ENCODE results near the gene BOLA3.

The BOLA3 gene

DNA sequence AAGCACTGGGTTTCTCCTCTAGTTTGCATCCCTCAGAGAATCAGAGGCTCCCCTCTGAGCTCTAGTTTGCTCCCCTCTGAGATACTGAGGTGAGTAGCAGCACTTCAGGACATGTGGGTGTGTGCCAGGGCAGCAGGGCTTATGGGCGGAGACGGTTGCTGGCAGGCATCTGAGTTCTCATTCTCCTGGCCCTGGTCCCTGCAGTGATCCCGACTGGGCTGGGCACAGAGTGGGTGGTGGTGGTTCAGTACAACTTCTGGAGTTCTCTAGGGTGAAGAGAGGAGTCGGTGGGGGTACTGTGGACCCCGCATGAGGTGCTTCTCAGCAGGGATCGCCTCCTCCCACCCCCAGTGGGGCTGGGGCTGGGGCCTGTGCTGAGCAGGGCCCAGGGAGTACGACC is 47.9 kb downstream of the BOLA3 start:
- no peak overlapping the region for H3K9ac ChIP-seq (ENCODE audit: low read length)
- no peaks in the 10 kb centered on the region for H3F3A ChIP-seq (ENCODE audit: insufficient read depth, low read length)
- no peaks in the 10 kb centered on the region for H4K20me1 ChIP-seq (ENCODE audit: insufficient read depth, low read length)
- peaks cover 6% of the 10 kb centered on the region for H3K4me1 ChIP-seq (ENCODE audit: insufficient read depth, low read length, severe bottlenecking)
- no peak overlapping the region for H3K27ac ChIP-seq (ENCODE audit: low read depth, low read length, poor library complexity, severe bottlenecking)
- no peaks in the 10 kb centered on the region for H3K27me3 ChIP-seq (ENCODE audit: insufficient read depth, low read length)
- H3K36me3 ChIP-seq (ENCODE audit: insufficient read depth, low read length) = peaks cover 32% of the 10 kb centered on the region; the same call in 1 of the 2 replicates
- no peaks in the 10 kb centered on the region for H3K9me2 ChIP-seq (ENCODE audit: low read depth, low read length)
- TF ChIP-seq EZH2 (IDR thresholded peaks at IDR 0.05; ENCODE audit: borderline replicate concordance, low read length) = no peak
- TF ChIP-seq, protein P1, sequence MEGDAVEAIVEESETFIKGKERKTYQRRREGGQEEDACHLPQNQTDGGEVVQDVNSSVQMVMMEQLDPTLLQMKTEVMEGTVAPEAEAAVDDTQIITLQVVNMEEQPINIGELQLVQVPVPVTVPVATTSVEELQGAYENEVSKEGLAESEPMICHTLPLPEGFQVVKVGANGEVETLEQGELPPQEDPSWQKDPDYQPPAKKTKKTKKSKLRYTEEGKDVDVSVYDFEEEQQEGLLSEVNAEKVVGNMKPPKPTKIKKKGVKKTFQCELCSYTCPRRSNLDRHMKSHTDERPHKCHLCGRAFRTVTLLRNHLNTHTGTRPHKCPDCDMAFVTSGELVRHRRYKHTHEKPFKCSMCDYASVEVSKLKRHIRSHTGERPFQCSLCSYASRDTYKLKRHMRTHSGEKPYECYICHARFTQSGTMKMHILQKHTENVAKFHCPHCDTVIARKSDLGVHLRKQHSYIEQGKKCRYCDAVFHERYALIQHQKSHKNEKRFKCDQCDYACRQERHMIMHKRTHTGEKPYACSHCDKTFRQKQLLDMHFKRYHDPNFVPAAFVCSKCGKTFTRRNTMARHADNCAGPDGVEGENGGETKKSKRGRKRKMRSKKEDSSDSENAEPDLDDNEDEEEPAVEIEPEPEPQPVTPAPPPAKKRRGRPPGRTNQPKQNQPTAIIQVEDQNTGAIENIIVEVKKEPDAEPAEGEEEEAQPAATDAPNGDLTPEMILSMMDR (IDR thresholded peaks at IDR 0.05; ENCODE audit: low read length) = no peak
- H3K9me3 ChIP-seq (ENCODE audit: low read length) = no peaks in the 10 kb centered on the region
- H2AFZ ChIP-seq (ENCODE audit: low read length) = no peak overlapping the region
- no peak overlapping the region for H3K4me3 ChIP-seq (ENCODE audit: low read depth, low read length, poor library complexity, severe bottlenecking)
- H3K4me2 ChIP-seq (ENCODE audit: low read length) = no peak overlapping the region
- no peaks in the 10 kb centered on the region for H3K79me2 ChIP-seq (ENCODE audit: insufficient read depth, low read length)

DNA sequence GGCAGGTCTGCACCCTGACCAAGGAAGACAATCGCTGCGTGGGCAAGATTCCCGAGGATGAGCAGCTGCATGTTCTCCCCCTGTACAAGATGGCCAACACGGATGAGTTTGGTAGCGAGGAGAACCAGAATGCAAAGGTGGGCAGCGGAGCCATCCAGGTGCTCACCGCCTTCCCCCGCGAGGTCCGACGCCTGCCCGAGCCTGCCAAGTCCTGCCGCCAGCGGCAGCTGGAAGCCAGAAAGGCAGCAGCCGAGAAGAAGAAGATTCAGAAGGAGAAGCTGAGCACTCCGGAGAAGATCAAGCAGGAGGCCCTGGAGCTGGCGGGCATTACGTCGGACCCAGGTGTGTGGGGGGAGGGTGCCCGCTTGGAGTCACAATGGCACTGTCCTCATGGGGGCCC is 48.4 kb downstream of the BOLA3 start:
- H3K27me3 ChIP-seq (ENCODE audit: insufficient read depth, low read length) = no peaks in the 10 kb centered on the region
- no peaks in the 10 kb centered on the region for H4K20me1 ChIP-seq (ENCODE audit: insufficient read depth, low read length)
- no peak overlapping the region for H3K4me2 ChIP-seq (ENCODE audit: low read length)
- no peak overlapping the region for H3K27ac ChIP-seq (ENCODE audit: low read depth, low read length, poor library complexity, severe bottlenecking)
- no peaks in the 10 kb centered on the region for H3K79me2 ChIP-seq (ENCODE audit: insufficient read depth, low read length)
- H3K4me1 ChIP-seq (ENCODE audit: insufficient read depth, low read length, severe bottlenecking) = peaks cover 6% of the 10 kb centered on the region
- no peak overlapping the region for H3K4me3 ChIP-seq (ENCODE audit: low read depth, low read length, poor library complexity, severe bottlenecking)
- H2AFZ ChIP-seq (ENCODE audit: low read length) = no peak overlapping the region
- H3K36me3 ChIP-seq (ENCODE audit: insufficient read depth, low read length) = peaks cover 31% of the 10 kb centered on the region; the same call in 1 of the 2 replicates
- H3K9me2 ChIP-seq (ENCODE audit: low read depth, low read length) = no peaks in the 10 kb centered on the region
- no peak for TF ChIP-seq EZH2 (IDR thresholded peaks at IDR 0.05; ENCODE audit: borderline replicate concordance, low read length)
- no peak overlapping the region for H3K9ac ChIP-seq (ENCODE audit: low read length)
- H3K9me3 ChIP-seq (ENCODE audit: low read length) = no peaks in the 10 kb centered on the region
- H3F3A ChIP-seq (ENCODE audit: insufficient read depth, low read length) = no peaks in the 10 kb centered on the region

DNA sequence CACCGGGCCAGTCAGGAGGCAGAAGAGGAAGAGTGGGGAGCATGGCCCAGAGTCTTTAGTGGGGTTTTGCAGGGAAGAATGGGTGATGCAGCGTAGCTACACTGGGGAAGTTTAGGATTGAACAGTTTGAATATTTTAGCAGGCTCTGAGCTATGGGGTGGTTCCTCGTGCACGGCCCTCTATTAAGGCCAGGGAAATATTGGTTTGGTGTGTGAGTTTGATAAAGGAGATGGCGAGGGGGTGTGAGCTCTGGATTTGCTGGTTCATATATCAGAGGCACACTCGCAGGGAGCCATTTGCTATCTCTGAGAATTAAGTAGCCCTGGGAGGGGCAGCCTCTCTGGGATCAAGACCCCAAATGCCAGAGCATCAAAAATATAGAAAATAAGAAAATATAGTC is 50.1 kb downstream of the BOLA3 start:
- Histone ChIP-seq H3K9me3 (ENCODE audit: low read length) (no peaks in the 10 kb centered on the region), H3K27me3 (ENCODE audit: insufficient read depth, low read length) (no peaks in the 10 kb centered on the region), H2AFZ (ENCODE audit: low read length) (no peak overlapping the region), H3K9ac (ENCODE audit: low read length) (no peak overlapping the region), H3K4me1 (ENCODE audit: insufficient read depth, low read length, severe bottlenecking) (no peaks in the 10 kb centered on the region), H3K79me2 (ENCODE audit: insufficient read depth, low read length) (no peaks in the 10 kb centered on the region), H3F3A (ENCODE audit: insufficient read depth, low read length) (no peaks in the 10 kb centered on the region), H4K20me1 (ENCODE audit: insufficient read depth, low read length) (no peaks in the 10 kb centered on the region), H3K36me3 (ENCODE audit: insufficient read depth, low read length) (peaks cover 45% of the 10 kb centered on the region; the same call in 1 of the 2 replicates), H3K4me2 (ENCODE audit: low read length) (no peak overlapping the region), H3K4me3 (ENCODE audit: low read depth, low read length, poor library complexity, severe bottlenecking) (no peak overlapping the region), H3K27ac (ENCODE audit: low read depth, low read length, poor library complexity, severe bottlenecking) (no peak overlapping the region), H3K9me2 (ENCODE audit: low read depth, low read length) (no peaks in the 10 kb centered on the region)
- TF ChIP-seq, protein P1 (IDR thresholded peaks at IDR 0.05; ENCODE audit: low read length) = no peak
- TF ChIP-seq EZH2 (IDR thresholded peaks at IDR 0.05; ENCODE audit: borderline replicate concordance, low read length) = no peak

DNA sequence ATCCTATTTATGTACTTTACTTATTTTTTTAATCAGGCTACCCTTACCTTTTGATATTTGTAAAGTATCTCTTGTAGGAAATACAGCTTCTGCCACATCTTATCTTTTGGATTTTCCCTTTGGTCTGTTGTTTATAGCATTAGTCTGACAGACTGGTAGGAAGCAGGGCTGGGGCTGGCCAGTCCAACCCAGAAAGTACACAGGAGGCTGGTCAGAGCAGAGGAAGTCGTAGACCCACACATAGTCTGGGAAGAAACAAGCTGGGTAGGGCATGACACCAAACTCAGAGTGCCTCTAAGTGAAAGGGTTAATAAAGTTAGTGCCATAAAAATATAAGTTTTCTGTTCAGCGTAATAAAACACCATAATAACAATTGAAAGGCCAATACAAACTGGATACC is 51.7 kb downstream of the BOLA3 start:
- Histone ChIP-seq H3K36me3 (ENCODE audit: insufficient read depth, low read length) (peaks cover 41% of the 10 kb centered on the region; the same call in 1 of the 2 replicates), H3K27ac (ENCODE audit: low read depth, low read length, poor library complexity, severe bottlenecking) (no peak overlapping the region), H3K9me3 (ENCODE audit: low read length) (no peaks in the 10 kb centered on the region)

More for the DNA sequence above, 51.7 kb downstream of the BOLA3 start:
- no peak overlapping the region for H3K4me3 ChIP-seq (ENCODE audit: low read depth, low read length, poor library complexity, severe bottlenecking)
- no peaks in the 10 kb centered on the region for H3K4me1 ChIP-seq (ENCODE audit: insufficient read depth, low read length, severe bottlenecking)
- no peaks in the 10 kb centered on the region for H4K20me1 ChIP-seq (ENCODE audit: insufficient read depth, low read length)
- TF ChIP-seq, protein P1 (IDR thresholded peaks at IDR 0.05; ENCODE audit: low read length) = no peak
- TF ChIP-seq EZH2 (IDR thresholded peaks at IDR 0.05; ENCODE audit: borderline replicate concordance, low read length) = no peak
- no peaks in the 10 kb centered on the region for H3K9me2 ChIP-seq (ENCODE audit: low read depth, low read length)
- no peaks in the 10 kb centered on the region for H3K27me3 ChIP-seq (ENCODE audit: insufficient read depth, low read length)
- H3F3A ChIP-seq (ENCODE audit: insufficient read depth, low read length) = no peaks in the 10 kb centered on the region
- no peak overlapping the region for H3K4me2 ChIP-seq (ENCODE audit: low read length)
- no peaks in the 10 kb centered on the region for H3K79me2 ChIP-seq (ENCODE audit: insufficient read depth, low read length)
- no peak overlapping the region for H3K9ac ChIP-seq (ENCODE audit: low read length)
- no peak overlapping the region for H2AFZ ChIP-seq (ENCODE audit: low read length)

Data from OCI-LY1 (cell line).